SIG-M5 treated with dmso at 0.1 percent for 504 hours (cell line): ENCODE results near the gene LYRM1.
"Not testable (repeated sequence)": the region's sequence is repeated elsewhere in the genome, so short reads cannot be mapped to it uniquely, and the experiment has no call there.

Experiments used
- DNase-seq: peaks from one replicate; lab custom pipeline; 2025; ENCODE audit not compliant: unreplicated experiment; lab: John Stamatoyannopoulos, UW

The LYRM1 gene

GRCh38 chr16:20931066-20931600 lies 30.6 kb downstream of the LYRM1 start:
- no peak for DNase-seq

GRCh38 chr16:20933589-20933988 lies 33.0 kb downstream of the LYRM1 start:
- no peak for DNase-seq

- DNase-seq, result no peak
Observed at GRCh38 chr16:20937736-20938135, 37.2 kb downstream of the LYRM1 start.

- DNase-seq, result no peak
Observed at GRCh38 chr16:20938426-20938825, 37.9 kb downstream of the LYRM1 start.

- no peak for DNase-seq
Observed at GRCh38 chr16:20939611-20940010, 39.0 kb downstream of the LYRM1 start.

- no peak for DNase-seq
Observed at GRCh38 chr16:20940871-20941635, 40.5 kb downstream of the LYRM1 start.

- DNase-seq, result no peak
Observed at GRCh38 chr16:20941636-20941926, 41.0 kb downstream of the LYRM1 start.

GRCh38 chr16:20942256-20942655 lies 41.7 kb downstream of the LYRM1 start:
- DNase-seq, result no peak

- no peak for DNase-seq
Observed at GRCh38 chr16:20944861-20945574, 44.4 kb downstream of the LYRM1 start.

- DNase-seq, result not testable (repeated sequence)
Observed at GRCh38 chr16:20945575-20945875, 45.0 kb downstream of the LYRM1 start.

- no peak for DNase-seq
Observed at GRCh38 chr16:20946015-20946629, 45.6 kb downstream of the LYRM1 start.

GRCh38 chr16:20948444-20948843 lies 47.9 kb downstream of the LYRM1 start:
- no peak for DNase-seq

- no peak for DNase-seq
Observed at GRCh38 chr16:20949660-20950059, 49.1 kb downstream of the LYRM1 start.

- DNase-seq, result no peak
Observed at GRCh38 chr16:20950294-20950693, 49.7 kb downstream of the LYRM1 start.

GRCh38 chr16:20952139-20952920 lies 51.8 kb downstream of the LYRM1 start:
- DNase-seq, result no peak

- DNase-seq, result no peak
Observed at GRCh38 chr16:20954574-20954973, 54.0 kb downstream of the LYRM1 start.

- no peak for DNase-seq
Observed at GRCh38 chr16:20956319-20956718, 55.7 kb downstream of the LYRM1 start.

- DNase-seq, result no peak
Observed at GRCh38 chr16:20957153-20957552, 56.6 kb downstream of the LYRM1 start.

GRCh38 chr16:20960899-20961298 lies 60.3 kb downstream of the LYRM1 start:
- no peak for DNase-seq

GRCh38 chr16:20968765-20969164 lies 68.2 kb downstream of the LYRM1 start:
- no peak for DNase-seq

- DNase-seq, result no peak
Observed at GRCh38 chr16:20969386-20969785, 68.8 kb downstream of the LYRM1 start.
